ENCODE results near the gene NUSAP1.
"Not testable (repeated sequence)": the region's sequence is repeated elsewhere in the genome, so short reads cannot be mapped to it uniquely, and the experiment has no call there.

The NUSAP1 gene

DNA sequence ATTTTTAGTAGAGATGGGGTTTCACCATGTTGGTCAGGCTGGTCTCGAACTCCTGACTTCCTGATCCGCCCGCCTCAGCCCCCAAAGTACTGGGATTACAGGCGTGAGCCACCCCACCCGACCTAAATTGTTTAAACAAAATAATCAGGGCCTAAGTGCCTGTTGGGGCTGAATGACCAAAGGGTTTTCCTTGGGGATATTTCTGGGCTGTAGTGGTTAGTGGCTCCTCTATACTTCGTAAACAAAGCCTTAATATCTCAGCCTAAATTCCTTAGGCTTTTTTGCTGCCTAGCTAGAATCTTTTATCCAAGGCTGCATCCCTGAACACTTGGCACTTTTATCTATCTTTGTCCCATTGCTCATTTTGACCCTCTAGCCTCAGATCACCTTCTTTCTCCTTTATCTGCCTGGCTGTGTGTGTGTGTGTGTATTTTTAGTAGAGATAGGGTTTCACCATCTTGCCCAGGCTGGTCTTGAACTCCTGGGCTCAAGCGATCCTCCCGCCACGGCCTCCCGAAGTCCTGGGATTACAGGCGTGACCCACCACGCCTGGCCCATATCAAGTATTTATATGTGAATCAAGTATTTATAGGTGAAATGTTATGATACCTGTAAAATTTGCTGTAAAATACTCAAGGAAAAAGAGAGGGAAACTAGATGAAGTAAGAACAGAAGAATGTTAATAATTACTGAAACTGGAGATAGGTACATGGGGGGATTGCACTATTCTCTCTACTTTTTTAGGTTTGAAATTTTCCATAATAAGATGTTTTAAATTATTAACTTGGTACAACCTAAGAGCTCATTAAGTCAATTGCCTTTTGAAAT lies 1.8 kb downstream of the NUSAP1 start:
- DNase-seq (ENCODE audit: insufficient read length) (no peak), FAIRE-seq (no peak)
- TF ChIP-seq POLR2AphosphoS5 (IDR thresholded peaks at IDR 0.05; ENCODE audit: low read depth, low read length) (no peak), POLR2A (IDR thresholded peaks at IDR 0.05; ENCODE audit: low read depth, low read length) (no peak), TAF1 (IDR thresholded peaks at IDR 0.05; ENCODE audit: borderline replicate concordance, low read depth, low read length) (no peak)

DNA sequence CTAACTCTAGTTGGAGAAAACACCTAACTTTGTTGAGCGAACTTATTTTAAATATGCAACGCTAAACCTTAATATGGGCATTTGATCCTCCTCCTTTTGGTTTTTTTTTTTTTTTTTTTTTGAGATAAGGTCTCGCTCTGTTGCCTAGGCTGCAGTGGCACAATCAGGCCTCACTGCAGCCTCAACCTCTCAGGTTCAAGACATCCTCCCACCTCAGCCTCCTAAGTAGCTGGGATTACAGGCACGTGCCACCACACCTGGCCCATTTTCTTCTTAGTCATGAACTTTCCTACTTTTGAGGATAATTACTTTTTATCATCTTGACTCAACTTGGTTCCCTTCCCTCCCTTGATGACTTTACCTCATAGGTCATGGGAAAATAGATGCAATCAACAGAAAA lies 3.9 kb downstream of the NUSAP1 start:
- no peak for DNase-seq (ENCODE audit: insufficient read length)
- TF ChIP-seq TAF1 (IDR thresholded peaks at IDR 0.05; ENCODE audit: borderline replicate concordance, low read depth, low read length): no peak
- TF ChIP-seq POLR2A (IDR thresholded peaks at IDR 0.05; ENCODE audit: low read depth, low read length): no peak
- no peak for TF ChIP-seq POLR2AphosphoS5 (IDR thresholded peaks at IDR 0.05; ENCODE audit: low read depth, low read length)
- no peak for FAIRE-seq

DNA sequence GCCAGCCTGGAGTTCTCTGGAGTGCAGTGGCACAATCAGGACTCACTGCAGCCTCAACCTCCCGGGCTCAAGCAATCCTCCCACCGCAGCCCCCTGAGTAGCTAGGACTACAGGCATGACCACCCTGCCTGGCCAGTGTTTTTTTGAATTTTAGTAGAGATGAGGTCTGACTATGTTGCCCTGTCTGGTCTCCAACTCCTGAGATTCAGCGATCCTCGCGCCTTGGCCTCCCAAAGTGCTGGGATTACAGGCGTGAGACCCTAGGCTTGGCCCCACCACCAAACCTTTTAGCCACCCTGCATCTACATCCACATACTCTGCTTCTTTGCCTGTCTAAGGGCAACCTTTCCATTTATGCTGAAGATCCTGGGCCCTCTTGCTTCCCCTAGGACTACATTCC lies 4.4 kb downstream of the NUSAP1 start:
- no peak for TF ChIP-seq TAF1 (IDR thresholded peaks at IDR 0.05; ENCODE audit: borderline replicate concordance, low read depth, low read length)
- no peak for TF ChIP-seq POLR2A (IDR thresholded peaks at IDR 0.05; ENCODE audit: low read depth, low read length)
- no peak for TF ChIP-seq POLR2AphosphoS5 (IDR thresholded peaks at IDR 0.05; ENCODE audit: low read depth, low read length)
- DNase-seq (ENCODE audit: insufficient read length) (no peak), FAIRE-seq (no peak)

- no peak for FAIRE-seq
- TF ChIP-seq POLR2A (IDR thresholded peaks at IDR 0.05; ENCODE audit: low read depth, low read length) (no peak), POLR2AphosphoS5 (IDR thresholded peaks at IDR 0.05; ENCODE audit: low read depth, low read length) (no peak), TAF1 (IDR thresholded peaks at IDR 0.05; ENCODE audit: borderline replicate concordance, low read depth, low read length) (no peak)
- DNase-seq (ENCODE audit: insufficient read length): no peak
Observed at GRCh38 chr15:41337631-41338522, 5.2 kb downstream of the NUSAP1 start.

DNA sequence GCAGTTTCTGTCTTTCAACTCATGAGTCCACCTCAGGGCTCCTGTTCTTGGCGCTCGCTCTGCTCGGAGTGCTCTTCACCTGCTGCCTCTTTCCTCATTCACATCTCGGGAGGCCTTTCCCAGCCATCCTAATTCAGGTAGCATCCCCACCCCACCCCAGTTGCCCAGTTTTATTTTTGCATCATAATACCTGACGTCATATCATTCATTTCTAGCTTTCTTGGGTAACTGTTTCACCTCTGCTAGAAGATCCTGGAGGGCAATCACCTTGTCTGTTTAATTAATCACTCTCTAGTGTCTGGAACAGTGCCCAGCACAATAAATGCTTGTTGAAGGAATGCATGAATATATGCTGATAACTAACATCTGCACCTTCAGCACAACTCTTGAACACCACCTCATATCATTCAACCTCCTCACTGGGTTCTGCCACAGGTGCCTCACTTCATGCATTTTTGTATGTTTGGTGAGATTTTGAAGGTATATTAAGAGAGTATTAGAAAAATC lies 7.6 kb downstream of the NUSAP1 start:
- FAIRE-seq: no peak
- no peak for TF ChIP-seq POLR2AphosphoS5 (IDR thresholded peaks at IDR 0.05; ENCODE audit: low read depth, low read length)
- no peak for TF ChIP-seq POLR2A (IDR thresholded peaks at IDR 0.05; ENCODE audit: low read depth, low read length)
- no peak for TF ChIP-seq TAF1 (IDR thresholded peaks at IDR 0.05; ENCODE audit: borderline replicate concordance, low read depth, low read length)

DNA sequence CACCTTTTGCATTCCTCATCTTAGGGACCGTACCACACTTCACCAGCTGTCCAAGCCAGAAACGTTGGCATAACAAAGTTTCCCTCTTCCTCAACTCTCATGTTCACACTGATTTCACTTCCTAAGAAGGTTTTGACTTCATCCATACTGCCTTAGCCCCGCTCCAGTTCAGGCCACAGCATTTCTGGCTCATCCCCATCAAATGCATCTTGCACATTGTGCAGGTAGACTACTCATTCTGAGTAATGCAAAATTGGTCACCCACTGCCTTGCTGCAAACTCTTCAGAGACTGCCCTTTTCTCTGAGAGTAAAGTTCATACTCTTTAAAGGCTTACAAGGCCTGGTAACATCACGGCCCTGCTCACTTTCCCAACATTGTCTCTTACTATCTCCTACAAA lies 8.8 kb downstream of the NUSAP1 start:
- no peak for TF ChIP-seq TAF1 (IDR thresholded peaks at IDR 0.05; ENCODE audit: borderline replicate concordance, low read depth, low read length)
- TF ChIP-seq POLR2A (IDR thresholded peaks at IDR 0.05; ENCODE audit: low read depth, low read length): no peak
- no peak for TF ChIP-seq POLR2AphosphoS5 (IDR thresholded peaks at IDR 0.05; ENCODE audit: low read depth, low read length)
- FAIRE-seq: no peak
- no peak for DNase-seq (ENCODE audit: insufficient read length)

More for the DNA sequence above, 7.6 kb downstream of the NUSAP1 start:
- no peak for DNase-seq (ENCODE audit: insufficient read length)

- DNase-seq (ENCODE audit: insufficient read length): no peak
- FAIRE-seq: no peak
- TF ChIP-seq POLR2AphosphoS5 (IDR thresholded peaks at IDR 0.05; ENCODE audit: low read depth, low read length) (no peak), POLR2A (IDR thresholded peaks at IDR 0.05; ENCODE audit: low read depth, low read length) (no peak), TAF1 (IDR thresholded peaks at IDR 0.05; ENCODE audit: borderline replicate concordance, low read depth, low read length) (no peak)
Observed at GRCh38 chr15:41347236-41347635, 14.6 kb downstream of the NUSAP1 start.

GRCh38 chr15:41350057-41350717 lies 17.5 kb downstream of the NUSAP1 start:
- FAIRE-seq (no peak), DNase-seq (ENCODE audit: insufficient read length) (no peak)
- TF ChIP-seq POLR2AphosphoS5 (IDR thresholded peaks at IDR 0.05; ENCODE audit: low read depth, low read length) (no peak), POLR2A (IDR thresholded peaks at IDR 0.05; ENCODE audit: low read depth, low read length) (no peak), TAF1 (IDR thresholded peaks at IDR 0.05; ENCODE audit: borderline replicate concordance, low read depth, low read length) (no peak)

DNA sequence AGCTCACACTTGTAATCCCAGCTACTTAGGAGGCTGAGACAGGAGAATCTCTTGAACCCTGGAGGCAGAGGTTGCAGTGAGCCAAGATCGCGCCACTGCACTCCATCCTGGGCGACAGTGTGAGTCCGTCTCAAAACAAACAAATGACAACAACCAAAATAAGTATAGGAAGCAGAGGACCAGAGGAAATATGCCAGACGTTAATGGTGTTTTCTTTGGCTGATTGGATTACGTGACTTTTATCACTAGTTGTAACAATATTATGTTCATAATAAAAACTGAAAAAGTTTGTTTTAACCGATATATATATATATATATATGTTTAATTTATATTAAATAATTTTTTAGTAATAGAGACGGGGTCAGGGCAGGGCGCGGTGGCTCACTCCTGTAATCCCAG lies 21.7 kb downstream of the NUSAP1 start:
- DNase-seq (ENCODE audit: insufficient read length) (no peak), FAIRE-seq (no peak)
- TF ChIP-seq POLR2A (IDR thresholded peaks at IDR 0.05; ENCODE audit: low read depth, low read length) (no peak), TAF1 (IDR thresholded peaks at IDR 0.05; ENCODE audit: borderline replicate concordance, low read depth, low read length) (no peak), POLR2AphosphoS5 (IDR thresholded peaks at IDR 0.05; ENCODE audit: low read depth, low read length) (no peak)

DNA sequence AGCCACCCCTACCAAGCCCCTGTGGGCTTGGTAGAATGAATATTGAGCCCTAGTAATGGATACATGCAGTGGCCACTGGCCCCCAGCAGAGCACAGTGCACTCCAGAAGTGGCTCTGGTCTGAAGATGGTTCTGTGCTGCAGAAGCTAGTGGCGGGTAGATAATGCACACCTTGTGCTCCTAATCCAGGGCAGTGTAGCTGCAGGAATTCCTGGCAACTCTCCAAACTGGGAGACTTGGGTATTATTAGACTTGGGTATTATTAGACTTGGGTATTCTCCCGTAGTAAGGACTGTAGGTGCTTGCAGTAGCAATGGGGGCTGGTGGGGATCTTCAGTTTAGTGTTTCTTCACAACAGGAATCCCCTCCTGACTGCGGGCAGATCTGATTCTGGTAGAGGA lies 34.7 kb downstream of the NUSAP1 start:
- FAIRE-seq: no peak

DNA sequence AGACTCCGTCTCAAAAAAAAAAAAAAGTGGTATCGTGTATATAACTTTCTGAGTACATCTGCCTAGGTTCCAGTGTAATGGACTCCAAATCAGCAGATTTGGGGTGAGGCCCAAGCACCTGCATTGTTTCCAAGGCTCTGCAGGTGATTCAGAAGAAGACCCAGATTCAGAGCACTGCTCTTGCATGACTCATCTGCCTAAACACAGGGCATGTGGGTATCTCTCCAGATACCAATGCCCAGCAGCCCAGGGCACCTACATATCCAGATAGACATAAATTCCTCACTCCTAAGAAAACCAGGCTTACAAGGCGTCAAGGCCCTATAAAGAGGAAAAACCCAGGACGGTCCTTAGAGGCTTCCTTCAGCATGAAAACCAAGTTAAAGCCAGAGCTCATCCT lies 45.3 kb downstream of the NUSAP1 start:
- FAIRE-seq (no peak), DNase-seq (ENCODE audit: insufficient read length) (no peak)
- TF ChIP-seq TAF1 (IDR thresholded peaks at IDR 0.05; ENCODE audit: borderline replicate concordance, low read depth, low read length): no peak
- TF ChIP-seq POLR2AphosphoS5 (IDR thresholded peaks at IDR 0.05; ENCODE audit: low read depth, low read length): no peak
- TF ChIP-seq POLR2A (IDR thresholded peaks at IDR 0.05; ENCODE audit: low read depth, low read length): no peak

More for the DNA sequence above, 34.7 kb downstream of the NUSAP1 start:
- TF ChIP-seq POLR2AphosphoS5 (IDR thresholded peaks at IDR 0.05; ENCODE audit: low read depth, low read length) (no peak), TAF1 (IDR thresholded peaks at IDR 0.05; ENCODE audit: borderline replicate concordance, low read depth, low read length) (no peak), POLR2A (IDR thresholded peaks at IDR 0.05; ENCODE audit: low read depth, low read length) (no peak)
- no peak for DNase-seq (ENCODE audit: insufficient read length)

- not testable (repeated sequence) for FAIRE-seq
Observed at GRCh38 chr15:41383974-41384749, 51.5 kb downstream of the NUSAP1 start.

More at GRCh38 chr15:41383974-41384749, 51.5 kb downstream of the NUSAP1 start:
- not testable (repeated sequence) for DNase-seq (ENCODE audit: insufficient read length)
